ENCODE results near the gene RNF146.
"Not testable (repeated sequence)": the region's sequence is repeated elsewhere in the genome, so short reads cannot be mapped to it uniquely, and the experiment has no call there.

The RNF146 gene

GRCh38 chr6:127222418-127222817 is 44.2 kb upstream of the RNF146 start:
- Histone ChIP-seq H4K20me1 (ENCODE audit: insufficient read depth, low read length) (no peaks in the 10 kb centered on the region), H3K4me1 (ENCODE audit: low read length) (no peaks in the 10 kb centered on the region), H3K4me3 (ENCODE audit: low read length) (no peak overlapping the region), H2AFZ (ENCODE audit: low read length) (no peak overlapping the region), H3K9me2 (replicated peaks; ENCODE audit: insufficient read depth, low read length) (no peaks in the 10 kb centered on the region), H3K27ac (ENCODE audit: low read length) (no peak overlapping the region), H3K4me2 (ENCODE audit: low read depth, low read length) (no peak overlapping the region), H3F3A (ENCODE audit: insufficient read depth, low read length) (no peaks in the 10 kb centered on the region), H3K27me3 (replicated peaks; ENCODE audit: insufficient read depth, low read length) (no peaks in the 10 kb centered on the region), H3K9ac (ENCODE audit: low read length) (no peak overlapping the region), H3K79me2 (ENCODE audit: low read length) (no peaks in the 10 kb centered on the region), H3K9me3 (replicated peaks; ENCODE audit: insufficient read depth, low read length) (no peaks in the 10 kb centered on the region), H3K36me3 (replicated peaks; ENCODE audit: insufficient read depth, low read length) (no peaks in the 10 kb centered on the region)
- TF ChIP-seq CTCF (IDR thresholded peaks at IDR 0.05; ENCODE audit: low read length) (no peak), EZH2phosphoT487 (IDR thresholded peaks at IDR 0.05; ENCODE audit: low read length) (no peak), EZH2 (optimal IDR thresholded peaks at IDR 0.05; ENCODE audit: low read depth, low read length) (no peak)
- no peak for DNase-seq

GRCh38 chr6:127225497-127225896 is 41.2 kb upstream of the RNF146 start:
- no peaks in the 10 kb centered on the region for H3K4me1 ChIP-seq (ENCODE audit: low read length)

GRCh38 chr6:127233819-127234218 is 32.8 kb upstream of the RNF146 start:
- not testable (repeated sequence) for H3F3A ChIP-seq (ENCODE audit: insufficient read depth, low read length); H3K36me3 ChIP-seq (replicated peaks; ENCODE audit: insufficient read depth, low read length); H3K9me2 ChIP-seq (replicated peaks; ENCODE audit: insufficient read depth, low read length); H3K79me2 ChIP-seq (ENCODE audit: low read length); H3K4me1 ChIP-seq (ENCODE audit: low read length); DNase-seq; H2AFZ ChIP-seq (ENCODE audit: low read length); H3K4me2 ChIP-seq (ENCODE audit: low read depth, low read length); H3K9ac ChIP-seq (ENCODE audit: low read length); H3K27ac ChIP-seq (ENCODE audit: low read length); H3K4me3 ChIP-seq (ENCODE audit: low read length); H3K27me3 ChIP-seq (replicated peaks; ENCODE audit: insufficient read depth, low read length); H4K20me1 ChIP-seq (ENCODE audit: insufficient read depth, low read length); H3K9me3 ChIP-seq (replicated peaks; ENCODE audit: insufficient read depth, low read length)

More at GRCh38 chr6:127225497-127225896, 41.2 kb upstream of the RNF146 start:
- TF ChIP-seq EZH2 (optimal IDR thresholded peaks at IDR 0.05; ENCODE audit: low read depth, low read length): no peak
- no peak for TF ChIP-seq EZH2phosphoT487 (IDR thresholded peaks at IDR 0.05; ENCODE audit: low read length)
- TF ChIP-seq CTCF (IDR thresholded peaks at IDR 0.05; ENCODE audit: low read length): no peak
- Histone ChIP-seq H3K36me3 (replicated peaks; ENCODE audit: insufficient read depth, low read length) (no peaks in the 10 kb centered on the region), H3K27me3 (replicated peaks; ENCODE audit: insufficient read depth, low read length) (no peaks in the 10 kb centered on the region), H3K9me2 (replicated peaks; ENCODE audit: insufficient read depth, low read length) (no peaks in the 10 kb centered on the region), H4K20me1 (ENCODE audit: insufficient read depth, low read length) (no peaks in the 10 kb centered on the region), H3K27ac (ENCODE audit: low read length) (no peak overlapping the region), H3K4me3 (ENCODE audit: low read length) (no peak overlapping the region), H3F3A (ENCODE audit: insufficient read depth, low read length) (no peaks in the 10 kb centered on the region), H2AFZ (ENCODE audit: low read length) (no peak overlapping the region), H3K4me2 (ENCODE audit: low read depth, low read length) (no peak overlapping the region), H3K9me3 (replicated peaks; ENCODE audit: insufficient read depth, low read length) (no peaks in the 10 kb centered on the region), H3K79me2 (ENCODE audit: low read length) (no peaks in the 10 kb centered on the region), H3K9ac (ENCODE audit: low read length) (no peak overlapping the region)
- DNase-seq: no peak

GRCh38 chr6:127243501-127243900 is 23.2 kb upstream of the RNF146 start:
- H3K79me2 ChIP-seq (ENCODE audit: low read length): no peaks in the 10 kb centered on the region
- no peak for DNase-seq
- no peak overlapping the region for H3K4me2 ChIP-seq (ENCODE audit: low read depth, low read length)

More at GRCh38 chr6:127243501-127243900, 23.2 kb upstream of the RNF146 start:
- H3F3A ChIP-seq (ENCODE audit: insufficient read depth, low read length): no peaks in the 10 kb centered on the region
- no peaks in the 10 kb centered on the region for H3K36me3 ChIP-seq (replicated peaks; ENCODE audit: insufficient read depth, low read length)
- H3K4me1 ChIP-seq (ENCODE audit: low read length): no peaks in the 10 kb centered on the region
- TF ChIP-seq EZH2 (optimal IDR thresholded peaks at IDR 0.05; ENCODE audit: low read depth, low read length): no peak
- no peak for TF ChIP-seq EZH2phosphoT487 (IDR thresholded peaks at IDR 0.05; ENCODE audit: low read length)
- no peak for TF ChIP-seq CTCF (IDR thresholded peaks at IDR 0.05; ENCODE audit: low read length)
- H2AFZ ChIP-seq (ENCODE audit: low read length): no peak overlapping the region
- H3K9ac ChIP-seq (ENCODE audit: low read length): no peak overlapping the region
- H3K27ac ChIP-seq (ENCODE audit: low read length): no peak overlapping the region
- no peaks in the 10 kb centered on the region for H3K9me3 ChIP-seq (replicated peaks; ENCODE audit: insufficient read depth, low read length)
- H3K27me3 ChIP-seq (replicated peaks; ENCODE audit: insufficient read depth, low read length): no peaks in the 10 kb centered on the region
- no peaks in the 10 kb centered on the region for H3K9me2 ChIP-seq (replicated peaks; ENCODE audit: insufficient read depth, low read length)
- H4K20me1 ChIP-seq (ENCODE audit: insufficient read depth, low read length): no peaks in the 10 kb centered on the region
- no peak overlapping the region for H3K4me3 ChIP-seq (ENCODE audit: low read length)
